Uterus (tissue), 4 donors: ENCODE measurements around the gene PSMD5. TPM values are rescaled to one million over a fixed set of nuclear protein-coding genes. Genes with fewer than 3 reads are reported as not detected.

Experiments used
- DNase-seq, 2 donors: peaks; one replicate each; pipeline ENCODE4 v3.0.0-alpha.2; 2019 to 2020
- H3K27ac ChIP-seq, 2 donors: fragments of 200-600 bp; sonication (generic); 1 replicate in 1 of 2; 2 replicates in 1 of 2; pipeline ENCODE4 v1.5.1; 2016 to 2018
- H3K27me3 ChIP-seq, 2 donors: fragments of 200-600 bp; sonication (generic); one replicate each; pipeline ENCODE4 v1.5.1; 2018 to 2019; ENCODE audit warnings: control low read depth in 1 of 2
- H3K36me3 ChIP-seq, 2 donors: fragments of 200-600 bp; sonication (generic); one replicate each; pipeline ENCODE4 v1.5.1; 2019; ENCODE audit warnings: control low read depth in 1 of 2
- H3K4me1 ChIP-seq, 2 donors: fragments of 200-600 bp; sonication (generic); one replicate each; pipeline ENCODE4 v1.5.1; 2018 to 2019; ENCODE audit warnings: control low read depth in 1 of 2
- H3K4me3 ChIP-seq, 2 donors: fragments of 200-600 bp; sonication (generic); 1 replicate in 1 of 2; 2 replicates in 1 of 2; pipeline ENCODE4 v1.5.1; 2018 to 2019; ENCODE audit warnings: mild to moderate bottlenecking in 1 of 2
- H3K9me3 ChIP-seq, 2 donors: fragments of 200-600 bp; sonication (generic); one replicate each; pipeline ENCODE4 v1.5.1; 2019; ENCODE audit warnings: control low read depth in 1 of 2
- POLR2A ChIP-seq, 2 donors: fragments of 450-650 bp; IDR thresholded peaks; one replicate each; pipeline ENCODE4 v1.6.1; 2016; ENCODE audit warnings: antibody characterized with exemption in 2 of 2, mild to moderate bottlenecking in 1 of 2, moderate library complexity in 1 of 2
- intact Hi-C: fragments of 100-400 bp; cut with DNase I; formaldehyde crosslinking; loops from one replicate; pipeline ENCODE4 v1.15.1; 2023; ENCODE audit warnings: low total_unique reads
- total RNA-seq, 4 donors: library from RNA; depleted of rRNA in 3 of 4; stranded (reverse); fragments of >200 nt in 3 of 4; gene quantifications; one replicate each; pipeline versions ENCODE4 v1.1.0 to v1.2.4, GENCODE V29; 2014 to 2023
- TF ChIP-seq, protein P1 (sequence below), 4 experiments: fragments of 200-600 bp in 2 of 4; fragments of 450-650 bp in 2 of 4; sonication (generic) in 2 of 4; IDR thresholded peaks; one replicate each; pipeline ENCODE4 v1.5.1; 2016 to 2019; ENCODE audit warnings: antibody characterized with exemption in 4 of 4, mild to moderate bottlenecking in 2 of 4, moderate library complexity in 1 of 4
- donor health status: DM: yes; HTN: yes; CAD: no.

The PSMD5 gene
- total RNA-seq, 4 donors from 2014 or later, result 20.9 to 181 (median 49.0) TPM

DNA sequence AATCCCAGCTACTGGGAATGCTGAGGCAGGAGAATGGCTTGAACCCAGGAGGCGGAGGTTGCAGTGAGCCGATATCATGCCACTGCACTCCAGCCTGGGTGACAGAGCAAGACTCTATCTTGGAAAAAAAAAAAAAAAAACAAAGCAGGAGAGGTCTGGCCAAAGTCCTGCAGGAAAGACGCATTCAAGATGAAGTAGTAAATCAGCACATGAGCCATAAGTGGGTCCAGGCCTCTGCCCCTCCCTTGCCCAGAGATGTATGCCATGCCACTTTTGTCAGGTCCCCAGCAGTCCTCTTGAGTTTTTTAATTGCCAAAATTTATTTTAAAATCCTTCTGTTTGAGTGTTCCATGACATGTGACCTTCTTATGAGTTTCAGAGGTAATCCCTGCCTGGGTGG lies 42.7 kb upstream of the PSMD5 start:
- H3K27me3 ChIP-seq, result no peaks in the 10 kb centered on the region
- no peaks in the 10 kb centered on the region for H3K4me1 ChIP-seq
- intact Hi-C loops, result no loop called here
- TF ChIP-seq, protein P1, sequence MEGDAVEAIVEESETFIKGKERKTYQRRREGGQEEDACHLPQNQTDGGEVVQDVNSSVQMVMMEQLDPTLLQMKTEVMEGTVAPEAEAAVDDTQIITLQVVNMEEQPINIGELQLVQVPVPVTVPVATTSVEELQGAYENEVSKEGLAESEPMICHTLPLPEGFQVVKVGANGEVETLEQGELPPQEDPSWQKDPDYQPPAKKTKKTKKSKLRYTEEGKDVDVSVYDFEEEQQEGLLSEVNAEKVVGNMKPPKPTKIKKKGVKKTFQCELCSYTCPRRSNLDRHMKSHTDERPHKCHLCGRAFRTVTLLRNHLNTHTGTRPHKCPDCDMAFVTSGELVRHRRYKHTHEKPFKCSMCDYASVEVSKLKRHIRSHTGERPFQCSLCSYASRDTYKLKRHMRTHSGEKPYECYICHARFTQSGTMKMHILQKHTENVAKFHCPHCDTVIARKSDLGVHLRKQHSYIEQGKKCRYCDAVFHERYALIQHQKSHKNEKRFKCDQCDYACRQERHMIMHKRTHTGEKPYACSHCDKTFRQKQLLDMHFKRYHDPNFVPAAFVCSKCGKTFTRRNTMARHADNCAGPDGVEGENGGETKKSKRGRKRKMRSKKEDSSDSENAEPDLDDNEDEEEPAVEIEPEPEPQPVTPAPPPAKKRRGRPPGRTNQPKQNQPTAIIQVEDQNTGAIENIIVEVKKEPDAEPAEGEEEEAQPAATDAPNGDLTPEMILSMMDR (IDR thresholded peaks at IDR 0.05), result no peak
- TF ChIP-seq POLR2A (IDR thresholded peaks at IDR 0.05), result no peak
- H3K36me3 ChIP-seq, result no peaks in the 10 kb centered on the region
- no peaks in the 10 kb centered on the region for H3K9me3 ChIP-seq
- H3K27ac ChIP-seq, result peak overlapping the region; percentile 17 to 38
- H3K4me3 ChIP-seq, result no peak overlapping the region
- DNase-seq, result no peak

DNA sequence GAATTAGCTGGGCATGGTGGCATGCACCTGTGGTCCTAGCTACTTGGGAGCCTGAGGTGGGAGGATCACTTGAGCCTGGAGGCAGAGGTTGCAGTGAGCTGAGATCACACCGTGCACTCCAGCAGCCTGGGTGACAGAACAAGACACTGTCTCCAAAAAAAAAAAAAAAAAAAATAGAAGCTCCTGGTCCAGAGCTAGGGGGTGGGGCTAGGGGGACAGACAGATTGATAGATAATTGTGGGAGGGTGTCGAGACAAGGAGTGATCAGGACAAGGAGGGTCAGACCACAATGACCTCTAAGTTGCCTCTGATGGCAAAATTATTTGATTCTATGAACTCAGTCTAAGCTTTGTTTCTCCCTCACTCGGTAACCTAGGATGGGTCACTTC lies 40.9 kb upstream of the PSMD5 start:
- no peak overlapping the region for H3K27ac ChIP-seq
- intact Hi-C loops, result no loop called here

DNA sequence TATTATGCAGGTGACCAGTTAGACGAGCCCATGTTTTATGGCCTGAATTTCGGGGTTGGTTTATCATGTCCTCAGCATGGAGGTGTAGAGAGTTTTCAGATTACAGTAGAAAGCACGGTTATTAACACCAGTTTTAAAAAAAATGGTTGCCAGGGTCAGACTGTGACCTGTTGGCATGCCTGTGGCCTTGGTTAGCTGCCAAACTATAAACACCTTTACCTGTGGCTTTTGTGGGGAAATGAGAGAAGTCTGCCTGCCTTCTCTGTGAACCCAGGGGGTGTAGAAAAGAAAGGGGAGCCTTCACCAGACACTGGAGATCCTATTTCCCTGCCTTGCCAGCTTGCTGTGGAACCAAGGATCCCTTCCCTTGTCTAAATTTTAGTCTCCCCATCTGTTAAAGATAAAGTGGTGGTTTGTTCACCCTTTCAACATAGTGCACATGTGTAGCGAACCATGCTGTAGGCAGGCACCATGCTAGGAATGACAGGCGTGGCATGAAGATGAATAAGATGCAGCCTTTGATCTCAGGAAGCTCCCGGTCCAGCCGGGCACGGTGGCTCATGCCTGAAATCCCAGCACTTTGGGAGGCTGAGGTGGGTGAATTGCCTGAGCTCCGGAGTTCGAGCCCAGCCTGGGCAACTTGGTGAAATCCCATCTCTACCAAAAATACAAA lies 40.3 kb upstream of the PSMD5 start:
- Histone ChIP-seq H3K36me3 (no peaks in the 10 kb centered on the region), H3K27me3 (no peaks in the 10 kb centered on the region), H3K27ac (no peak overlapping the region), H3K9me3 (no peaks in the 10 kb centered on the region), H3K4me3 (no peak overlapping the region), H3K4me1 (no peaks in the 10 kb centered on the region)
- TF ChIP-seq, protein P1 (IDR thresholded peaks at IDR 0.05), result no peak
- TF ChIP-seq POLR2A (IDR thresholded peaks at IDR 0.05), result no peak
- intact Hi-C loops, result no loop called here
- DNase-seq, result no peak

More for the DNA sequence above, 40.9 kb upstream of the PSMD5 start:
- no peak for DNase-seq
- Histone ChIP-seq H3K36me3 (no peaks in the 10 kb centered on the region), H3K4me3 (no peak overlapping the region), H3K4me1 (no peaks in the 10 kb centered on the region), H3K9me3 (no peaks in the 10 kb centered on the region), H3K27me3 (no peaks in the 10 kb centered on the region)
- TF ChIP-seq, protein P1 (IDR thresholded peaks at IDR 0.05), result no peak
- no peak for TF ChIP-seq POLR2A (IDR thresholded peaks at IDR 0.05)

GRCh38 chr9:120879446-120879845 lies 36.7 kb upstream of the PSMD5 start:
- no peak for TF ChIP-seq POLR2A (IDR thresholded peaks at IDR 0.05)
- TF ChIP-seq, protein P1 (IDR thresholded peaks at IDR 0.05), result no peak
- H3K27ac ChIP-seq, result no peak overlapping the region
- no peaks in the 10 kb centered on the region for H3K36me3 ChIP-seq
- intact Hi-C loops, result loop anchor here (5.0 kb wide), 1 partner anchor 58 kb away; no protein-coding TSS in a partner anchor
- H3K4me1 ChIP-seq, result no peaks in the 10 kb centered on the region
- H3K4me3 ChIP-seq, result no peak overlapping the region
- no peaks in the 10 kb centered on the region for H3K27me3 ChIP-seq
- DNase-seq, result no peak
- no peaks in the 10 kb centered on the region for H3K9me3 ChIP-seq

- no peaks in the 10 kb centered on the region for H3K27me3 ChIP-seq
- no peaks in the 10 kb centered on the region for H3K36me3 ChIP-seq
- H3K4me3 ChIP-seq, result no peak overlapping the region
- no peak for TF ChIP-seq POLR2A (IDR thresholded peaks at IDR 0.05)
- TF ChIP-seq, protein P1 (IDR thresholded peaks at IDR 0.05), result no peak
- no peaks in the 10 kb centered on the region for H3K4me1 ChIP-seq
- no peaks in the 10 kb centered on the region for H3K9me3 ChIP-seq
- H3K27ac ChIP-seq, result no peak overlapping the region
- intact Hi-C loops, result loop anchor here (5.0 kb wide), 1 partner anchor 59 kb away; no protein-coding TSS in a partner anchor
- no peak for DNase-seq
Observed at GRCh38 chr9:120878188-120879130, 35.7 kb upstream of the PSMD5 start.
